Astrocyte (in vitro differentiated cells and primary cell): Measurements from ENCODE around the gene CDK9. TPM values are rescaled to one million over a fixed set of nuclear protein-coding genes. Genes with fewer than 3 reads are reported as not detected.

Source experiments
- DNase-seq: peaks from one replicate; pipeline ENCODE4 v3.0.0-alpha.2; 2010; ENCODE audit warnings: low read depth
- FAIRE-seq: peaks from 2 replicates; lab custom pipeline; 2011; peaks lifted over from hg19 to GRCh38; lab: Jason Lieb, UNC
- H2AFZ ChIP-seq: 2 replicates; pipeline ENCODE4 v1.6.0; 2012; ENCODE audit warnings: low read depth, low read length, inconsistent platforms
- H3K27ac ChIP-seq: 2 replicates; pipeline ENCODE4 v1.5.1; 2011; ENCODE audit warnings: low read depth, low read length, inconsistent platforms
- H3K27me3 ChIP-seq: 2 replicates; pipeline ENCODE4 v1.6.0; 2011; ENCODE audit warnings: low read length, inconsistent platforms; ENCODE audit not compliant: insufficient read depth
- H3K36me3 ChIP-seq: 2 replicates; pipeline ENCODE4 v1.5.1; 2011; ENCODE audit warnings: low read length, inconsistent platforms; ENCODE audit not compliant: insufficient read depth
- H3K4me1 ChIP-seq: 2 replicates; pipeline ENCODE4 v1.5.1; 2011; ENCODE audit warnings: low read length, inconsistent platforms; ENCODE audit not compliant: insufficient read depth
- H3K4me2 ChIP-seq: 2 replicates; pipeline ENCODE4 v1.6.0; 2012; ENCODE audit warnings: low read length, inconsistent platforms
- H3K4me3 ChIP-seq: 2 replicates; pipeline ENCODE4 v1.5.1; 2011; ENCODE audit warnings: low read depth, mild to moderate bottlenecking, low read length, inconsistent platforms; ENCODE audit not compliant: insufficient read depth
- H3K79me2 ChIP-seq: 2 replicates; pipeline ENCODE4 v1.6.0; 2012; ENCODE audit warnings: mild to moderate bottlenecking, low read length, inconsistent platforms; ENCODE audit not compliant: insufficient read depth
- H3K9ac ChIP-seq: 2 replicates; pipeline ENCODE4 v1.6.0; 2012; ENCODE audit warnings: mild to moderate bottlenecking, low read length, inconsistent platforms
- H3K9me3 ChIP-seq: 2 replicates; pipeline ENCODE4 v1.5.1; 2012; ENCODE audit warnings: low read depth, mild to moderate bottlenecking, low read length, inconsistent platforms; ENCODE audit not compliant: insufficient read depth
- H4K20me1 ChIP-seq: 2 replicates; pipeline ENCODE4 v1.6.0; 2012; ENCODE audit warnings: low read length, inconsistent platforms; ENCODE audit not compliant: insufficient read depth
- H3K27ac Mint-ChIP-seq: one replicate; pipeline ENCODE4 v1.8.0; 2021; ENCODE audit warnings: mild to moderate bottlenecking, mixed read lengths; ENCODE audit not compliant: unreplicated experiment
- H3K27me3 Mint-ChIP-seq: one replicate; pipeline ENCODE4 v1.8.0; 2021; ENCODE audit warnings: low read depth, mixed read lengths; ENCODE audit not compliant: unreplicated experiment
- H3K36me3 Mint-ChIP-seq: one replicate; pipeline ENCODE4 v1.8.0; 2021; ENCODE audit warnings: low read depth, mixed read lengths; ENCODE audit not compliant: unreplicated experiment
- H3K4me1 Mint-ChIP-seq: one replicate; pipeline ENCODE4 v1.8.0; 2021; ENCODE audit warnings: low read depth, mixed read lengths; ENCODE audit not compliant: unreplicated experiment
- H3K4me3 Mint-ChIP-seq: one replicate; pipeline ENCODE4 v1.8.0; 2021; ENCODE audit warnings: mild to moderate bottlenecking, moderate library complexity, mixed read lengths; ENCODE audit not compliant: unreplicated experiment
- H3K9me3 Mint-ChIP-seq: one replicate; pipeline ENCODE4 v1.8.0; 2021; ENCODE audit warnings: mild to moderate bottlenecking, mixed read lengths; ENCODE audit not compliant: unreplicated experiment
- EZH2 ChIP-seq: IDR thresholded peaks from 2 replicates; pipeline ENCODE4 v1.6.1; 2012; ENCODE audit warnings: mild to moderate bottlenecking, low read length, inconsistent platforms; ENCODE audit not compliant: insufficient read depth
- total RNA-seq: library from RNA; stranded (reverse); gene quantifications from 2 replicates; pipeline ENCODE4 v1.2.1, GENCODE V29; 2021
- TF ChIP-seq, protein P1 (sequence below): IDR thresholded peaks from 2 replicates; pipeline ENCODE4 v1.5.1; 2011; ENCODE audit warnings: low read depth, mild to moderate bottlenecking, inconsistent platforms, low read length, moderate library complexity; ENCODE audit not compliant: insufficient read depth

Gene CDK9
- total RNA-seq, 1 donor from 2014 or later = 71.7 TPM

DNA sequence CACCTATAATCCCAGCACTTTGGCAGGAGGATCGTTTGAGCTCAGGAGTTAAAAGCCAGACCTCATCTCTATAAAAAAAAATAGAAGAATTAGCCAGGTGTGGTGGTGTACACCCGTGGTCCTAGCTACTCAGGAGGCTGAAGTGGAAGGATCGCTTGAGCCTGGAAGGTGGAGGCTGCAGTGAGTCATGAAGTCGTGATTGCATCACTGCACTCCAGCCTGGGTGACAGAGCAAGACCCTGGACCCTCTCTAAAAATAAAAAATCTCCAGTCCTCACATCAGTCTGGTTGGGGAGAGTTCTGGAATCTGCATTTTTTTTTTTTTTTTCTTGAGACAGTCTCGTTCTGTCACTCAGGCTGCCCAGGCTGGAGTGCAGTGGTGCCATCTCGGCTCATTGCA, 26.2 kb downstream of the CDK9 start:
- Mint-ChIP-seq H3K36me3 (peaks cover 16% of the 10 kb centered on the region), H3K4me1 (peaks cover 2% of the 10 kb centered on the region), H3K27ac (no peak overlapping the region), H3K27me3 (no peaks in the 10 kb centered on the region), H3K9me3 (no peaks in the 10 kb centered on the region), H3K4me3 (no peak overlapping the region)
- Histone ChIP-seq H3K4me1 (no peaks in the 10 kb centered on the region), H3K9me3 (no peaks in the 10 kb centered on the region), H3K4me2 (no peak overlapping the region), H3K4me3 (no peak overlapping the region), H3K27me3 (no peaks in the 10 kb centered on the region), H4K20me1 (peaks cover 30% of the 10 kb centered on the region), H3K36me3 (peaks cover 11% of the 10 kb centered on the region), H3K9ac (no peak overlapping the region), H2AFZ (no peak overlapping the region), H3K27ac (no peak overlapping the region), H3K79me2 (peaks cover 6% of the 10 kb centered on the region)
- DNase-seq (no peak), FAIRE-seq (no peak)
- no peak for TF ChIP-seq EZH2
- TF ChIP-seq, protein P1, sequence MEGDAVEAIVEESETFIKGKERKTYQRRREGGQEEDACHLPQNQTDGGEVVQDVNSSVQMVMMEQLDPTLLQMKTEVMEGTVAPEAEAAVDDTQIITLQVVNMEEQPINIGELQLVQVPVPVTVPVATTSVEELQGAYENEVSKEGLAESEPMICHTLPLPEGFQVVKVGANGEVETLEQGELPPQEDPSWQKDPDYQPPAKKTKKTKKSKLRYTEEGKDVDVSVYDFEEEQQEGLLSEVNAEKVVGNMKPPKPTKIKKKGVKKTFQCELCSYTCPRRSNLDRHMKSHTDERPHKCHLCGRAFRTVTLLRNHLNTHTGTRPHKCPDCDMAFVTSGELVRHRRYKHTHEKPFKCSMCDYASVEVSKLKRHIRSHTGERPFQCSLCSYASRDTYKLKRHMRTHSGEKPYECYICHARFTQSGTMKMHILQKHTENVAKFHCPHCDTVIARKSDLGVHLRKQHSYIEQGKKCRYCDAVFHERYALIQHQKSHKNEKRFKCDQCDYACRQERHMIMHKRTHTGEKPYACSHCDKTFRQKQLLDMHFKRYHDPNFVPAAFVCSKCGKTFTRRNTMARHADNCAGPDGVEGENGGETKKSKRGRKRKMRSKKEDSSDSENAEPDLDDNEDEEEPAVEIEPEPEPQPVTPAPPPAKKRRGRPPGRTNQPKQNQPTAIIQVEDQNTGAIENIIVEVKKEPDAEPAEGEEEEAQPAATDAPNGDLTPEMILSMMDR = no peak

DNA sequence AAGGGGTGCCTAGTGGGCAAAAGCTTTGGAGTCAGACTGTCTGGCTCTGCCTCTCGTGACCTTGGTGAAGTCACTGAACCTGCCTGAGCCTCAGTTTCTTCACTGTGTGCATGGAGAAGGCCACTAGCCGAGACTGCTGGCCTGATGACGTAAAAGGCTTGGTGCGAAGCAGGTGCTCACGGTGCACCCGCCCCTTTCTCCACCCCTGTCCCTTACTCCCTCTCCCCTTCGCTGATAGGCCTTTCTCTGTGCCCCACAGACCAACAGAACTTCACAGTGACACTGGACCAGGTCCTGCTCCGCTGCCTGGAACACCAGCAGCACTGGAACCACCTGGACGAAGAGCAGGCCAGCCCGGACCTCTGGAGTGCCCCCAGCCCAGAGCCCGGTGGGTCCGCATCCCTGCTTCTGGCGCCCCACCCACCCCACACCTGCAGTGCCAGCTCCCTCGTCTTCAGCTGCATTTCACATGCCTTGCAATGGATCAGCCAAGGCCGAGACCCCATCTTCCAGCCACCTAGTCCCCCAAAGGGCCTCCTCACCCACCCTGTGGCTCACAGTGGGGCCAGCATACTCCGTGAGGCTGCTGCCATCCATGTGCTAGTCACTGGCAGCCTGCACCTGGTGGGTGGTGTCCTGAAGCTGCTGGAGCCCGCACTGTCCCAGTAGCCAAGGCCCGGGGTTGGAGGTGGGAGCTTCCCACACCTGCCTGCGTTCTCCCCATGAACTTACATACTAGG, 27.3 kb downstream of the CDK9 start:
- no peak overlapping the region for H3K4me3 Mint-ChIP-seq
- H3K27ac Mint-ChIP-seq = no peak overlapping the region

More for the DNA sequence above, 27.3 kb downstream of the CDK9 start:
- no peak overlapping the region for H3K9ac ChIP-seq
- FAIRE-seq (no peak), DNase-seq (no peak)
- Mint-ChIP-seq H3K36me3 (peaks cover 9% of the 10 kb centered on the region), H3K27me3 (no peaks in the 10 kb centered on the region), H3K4me1 (peaks cover 3% of the 10 kb centered on the region), H3K9me3 (no peaks in the 10 kb centered on the region)
- no peak overlapping the region for H3K27ac ChIP-seq
- no peaks in the 10 kb centered on the region for H3K9me3 ChIP-seq
- H4K20me1 ChIP-seq = peaks cover 23% of the 10 kb centered on the region
- no peaks in the 10 kb centered on the region for H3K4me1 ChIP-seq
- H3K4me3 ChIP-seq = no peak overlapping the region
- H3K27me3 ChIP-seq = no peaks in the 10 kb centered on the region
- peaks cover 11% of the 10 kb centered on the region for H3K36me3 ChIP-seq
- no peak for TF ChIP-seq EZH2
- TF ChIP-seq, protein P1 = no peak
- no peak overlapping the region for H3K4me2 ChIP-seq
- H2AFZ ChIP-seq = no peak overlapping the region
- no peaks in the 10 kb centered on the region for H3K79me2 ChIP-seq
